ENCODE measurements around the gene GPR132. TPM values are rescaled to one million over a fixed set of nuclear protein-coding genes. Genes with fewer than 3 reads are reported as not detected.

GPR132 gene
- total and polyA plus RNA-seq, 2 of the 8 experiments (the other 6 are each of a cell fraction or from before 2014, with no cell fraction given): 0.11 TPM; not detected in 1

- no peak for TF ChIP-seq CREB1 (IDR thresholded peaks at IDR 0.05)
- no peak for TF ChIP-seq E2F6 (IDR thresholded peaks at IDR 0.05)
- no peak for TF ChIP-seq ATF3 (IDR thresholded peaks at IDR 0.05; ENCODE audit: insufficient read depth, low read depth, low read length)
- no peak for TF ChIP-seq RAD21 (IDR thresholded peaks at IDR 0.05 in 1 of 2, conservative IDR thresholded peaks at IDR 0.05 in 1 of 2; ENCODE audit: low read depth in 2 of 2, low read length in 2 of 2)
- TF ChIP-seq SAP30 (IDR thresholded peaks at IDR 0.05; ENCODE audit: insufficient read depth, insufficient replicate concordance, low read length): no peak
- TF ChIP-seq EZH2 (IDR thresholded peaks at IDR 0.05; ENCODE audit: low read depth, low read length, severe bottlenecking): no peak
- TF ChIP-seq POLR2A (IDR thresholded peaks at IDR 0.05; ENCODE audit: control extremely low read depth in 1 of 2, low read depth in 2 of 2, low read length in 2 of 2): no peak
- no peak for TF ChIP-seq TCF12 (IDR thresholded peaks at IDR 0.05; ENCODE audit: low read depth, low read length)
These were observed 11.8 kb upstream of the GPR132 start (continued) for GRCh38 chr14:105076805-105077648.

Measured in H1 (cell line).